ENCODE measurements around the gene IRF4.

Gene IRF4

DNA sequence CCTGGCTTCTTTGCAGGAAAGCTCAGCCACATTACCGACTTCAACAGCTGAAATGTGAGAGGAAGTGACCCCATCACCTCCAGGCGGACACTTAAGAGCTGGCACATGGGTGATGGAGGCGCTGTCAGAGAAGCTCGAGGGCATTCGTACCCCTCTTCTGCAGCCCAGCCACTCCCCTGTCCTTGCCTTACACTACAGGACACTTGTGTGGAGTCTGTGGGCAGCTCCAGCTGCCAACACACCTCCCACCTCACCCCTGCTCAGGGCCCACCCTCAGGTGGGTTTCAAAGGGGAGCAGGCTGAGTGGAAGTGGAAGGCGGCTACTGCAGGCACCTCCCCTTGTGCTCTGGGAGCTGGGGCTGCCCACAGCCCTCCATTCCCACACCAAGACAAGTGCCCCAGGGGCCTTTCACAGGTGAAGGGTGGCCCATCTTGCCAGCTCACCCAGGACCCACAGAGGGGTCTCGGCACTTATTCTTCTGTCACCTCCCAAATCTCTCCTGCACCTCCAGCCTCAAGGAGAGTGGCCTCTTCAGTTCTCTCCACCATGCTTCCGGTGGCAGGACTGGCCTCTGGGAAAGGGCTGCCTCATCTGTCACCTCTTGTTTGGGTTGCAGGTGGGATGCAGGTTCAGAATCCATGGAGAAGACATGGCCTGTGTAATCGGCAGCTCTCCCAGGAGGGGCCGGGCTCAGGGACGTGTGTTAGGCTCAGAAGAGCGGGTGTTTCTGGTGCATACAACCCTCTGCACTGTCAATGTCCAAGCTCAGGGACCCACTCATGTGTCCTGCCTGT is 49.8 kb downstream of the IRF4 start:
- no peak for DNase-seq (ENCODE audit: low read depth)
- TF ChIP-seq, protein P1, sequence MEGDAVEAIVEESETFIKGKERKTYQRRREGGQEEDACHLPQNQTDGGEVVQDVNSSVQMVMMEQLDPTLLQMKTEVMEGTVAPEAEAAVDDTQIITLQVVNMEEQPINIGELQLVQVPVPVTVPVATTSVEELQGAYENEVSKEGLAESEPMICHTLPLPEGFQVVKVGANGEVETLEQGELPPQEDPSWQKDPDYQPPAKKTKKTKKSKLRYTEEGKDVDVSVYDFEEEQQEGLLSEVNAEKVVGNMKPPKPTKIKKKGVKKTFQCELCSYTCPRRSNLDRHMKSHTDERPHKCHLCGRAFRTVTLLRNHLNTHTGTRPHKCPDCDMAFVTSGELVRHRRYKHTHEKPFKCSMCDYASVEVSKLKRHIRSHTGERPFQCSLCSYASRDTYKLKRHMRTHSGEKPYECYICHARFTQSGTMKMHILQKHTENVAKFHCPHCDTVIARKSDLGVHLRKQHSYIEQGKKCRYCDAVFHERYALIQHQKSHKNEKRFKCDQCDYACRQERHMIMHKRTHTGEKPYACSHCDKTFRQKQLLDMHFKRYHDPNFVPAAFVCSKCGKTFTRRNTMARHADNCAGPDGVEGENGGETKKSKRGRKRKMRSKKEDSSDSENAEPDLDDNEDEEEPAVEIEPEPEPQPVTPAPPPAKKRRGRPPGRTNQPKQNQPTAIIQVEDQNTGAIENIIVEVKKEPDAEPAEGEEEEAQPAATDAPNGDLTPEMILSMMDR (IDR thresholded peaks at IDR 0.05; ENCODE audit: low read depth, low read length, missing control alignments), result no peak
- H3K4me3 ChIP-seq (ENCODE audit: low read depth, low read length), result no peak overlapping the region

DNA sequence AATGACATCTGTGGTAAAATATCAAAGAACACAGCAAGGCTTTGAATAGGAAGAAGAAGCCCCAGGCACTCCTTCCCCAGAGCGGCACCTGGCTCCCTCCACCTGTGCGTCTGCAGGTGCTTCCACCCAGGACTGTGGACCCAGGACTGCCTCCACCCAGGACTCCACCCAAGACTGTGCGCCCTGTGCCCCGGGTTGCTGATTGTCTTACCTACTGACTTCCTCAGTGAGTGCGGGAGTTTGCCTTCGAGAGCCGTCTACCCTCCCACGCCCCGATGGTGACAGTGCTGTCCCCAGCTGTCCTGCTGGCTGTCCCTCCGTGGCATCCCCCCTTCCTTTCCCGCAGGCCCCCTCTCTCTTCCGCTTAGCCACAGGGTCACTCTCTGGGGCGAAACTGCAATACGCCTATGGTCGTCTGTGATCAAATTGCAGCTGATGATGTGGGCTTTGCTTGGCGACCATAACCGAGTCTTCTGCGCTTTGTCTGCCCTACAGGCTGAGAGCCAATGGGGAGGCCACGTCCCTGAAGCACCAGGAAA is 52.1 kb downstream of the IRF4 start:
- TF ChIP-seq, protein P1 (IDR thresholded peaks at IDR 0.05; ENCODE audit: low read depth, low read length, missing control alignments), result no peak
- DNase-seq (ENCODE audit: low read depth), result no peak
- H3K4me3 ChIP-seq (ENCODE audit: low read depth, low read length), result no peak overlapping the region

DNA sequence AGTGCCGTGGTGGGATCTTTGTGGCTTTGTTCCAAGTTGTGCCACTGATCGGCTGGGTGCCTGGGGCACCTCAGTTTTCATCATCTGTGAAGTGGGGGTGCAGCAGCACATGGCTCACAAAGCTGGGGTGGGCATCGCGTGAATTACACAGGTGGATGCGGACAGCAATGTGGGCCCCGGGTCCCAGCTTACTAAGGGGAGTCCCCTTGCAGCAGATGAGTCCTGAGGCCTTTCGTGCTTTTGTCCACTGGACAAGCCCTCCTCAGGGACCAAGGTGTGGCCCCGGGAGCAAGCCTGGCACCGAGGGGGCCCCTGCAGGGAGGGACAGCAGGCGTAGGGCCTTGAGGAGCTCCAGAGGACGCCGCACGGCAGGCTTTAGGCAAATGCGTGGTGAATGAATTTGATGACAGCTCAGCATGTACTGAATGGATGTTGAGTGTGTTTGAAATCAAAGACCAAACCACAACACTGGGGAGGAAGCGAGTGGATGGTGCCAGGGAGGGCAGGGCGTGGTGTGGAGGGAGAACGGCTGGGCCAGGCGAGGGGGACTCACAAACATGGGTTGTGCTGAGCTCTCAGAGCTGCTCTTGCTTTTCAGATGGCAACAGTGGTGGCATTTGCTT is 53.2 kb downstream of the IRF4 start:
- no peak for DNase-seq (ENCODE audit: low read depth)
- TF ChIP-seq, protein P1 (IDR thresholded peaks at IDR 0.05; ENCODE audit: low read depth, low read length, missing control alignments), result no peak
- no peak overlapping the region for H3K4me3 ChIP-seq (ENCODE audit: low read depth, low read length)

DNA sequence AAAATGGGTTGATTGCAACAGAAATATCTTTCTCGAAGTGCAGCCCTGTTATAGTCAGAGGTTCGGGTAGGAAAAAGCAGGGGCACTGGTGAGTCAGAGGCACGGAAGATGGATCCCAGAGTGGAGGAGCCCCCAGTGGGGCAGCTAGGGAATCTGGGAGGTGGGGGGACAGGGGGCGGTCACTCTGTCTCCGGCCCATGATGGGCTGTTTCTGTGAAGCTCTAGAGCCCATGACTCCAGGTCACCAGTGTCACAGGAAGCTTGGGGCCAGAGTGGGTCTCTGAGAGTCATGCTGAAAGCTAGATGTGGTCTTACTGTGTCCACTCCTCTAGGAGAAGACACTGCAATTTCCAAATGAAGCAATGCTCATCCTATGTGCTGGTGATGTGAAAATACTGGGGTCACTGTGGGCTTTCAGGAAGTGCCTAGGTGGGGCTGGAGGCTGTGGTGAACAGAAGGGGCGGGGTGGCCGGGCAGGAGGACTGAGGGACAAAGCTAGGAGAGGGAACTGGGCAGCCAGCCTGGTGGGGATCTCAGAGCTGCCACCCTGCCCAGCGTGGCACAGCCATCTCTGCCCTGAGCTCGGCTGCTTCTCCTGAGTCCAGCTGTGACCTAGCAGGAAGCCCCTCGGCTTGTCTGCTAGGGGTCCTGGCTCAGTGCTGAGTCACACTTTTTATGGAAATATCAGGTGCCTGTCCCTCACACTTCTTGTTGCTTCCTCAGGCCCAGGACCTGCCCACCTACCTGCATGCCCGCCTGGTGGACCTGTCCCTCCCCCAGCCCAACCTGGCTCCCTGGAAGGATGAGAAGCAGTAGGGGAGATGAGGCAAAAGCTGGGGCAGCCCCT is 54.2 kb downstream of the IRF4 start:
- H3K4me3 ChIP-seq (ENCODE audit: low read depth, low read length), result no peak overlapping the region
- no peak for DNase-seq (ENCODE audit: low read depth)
- TF ChIP-seq, protein P1 (IDR thresholded peaks at IDR 0.05; ENCODE audit: low read depth, low read length, missing control alignments), result no peak

DNA sequence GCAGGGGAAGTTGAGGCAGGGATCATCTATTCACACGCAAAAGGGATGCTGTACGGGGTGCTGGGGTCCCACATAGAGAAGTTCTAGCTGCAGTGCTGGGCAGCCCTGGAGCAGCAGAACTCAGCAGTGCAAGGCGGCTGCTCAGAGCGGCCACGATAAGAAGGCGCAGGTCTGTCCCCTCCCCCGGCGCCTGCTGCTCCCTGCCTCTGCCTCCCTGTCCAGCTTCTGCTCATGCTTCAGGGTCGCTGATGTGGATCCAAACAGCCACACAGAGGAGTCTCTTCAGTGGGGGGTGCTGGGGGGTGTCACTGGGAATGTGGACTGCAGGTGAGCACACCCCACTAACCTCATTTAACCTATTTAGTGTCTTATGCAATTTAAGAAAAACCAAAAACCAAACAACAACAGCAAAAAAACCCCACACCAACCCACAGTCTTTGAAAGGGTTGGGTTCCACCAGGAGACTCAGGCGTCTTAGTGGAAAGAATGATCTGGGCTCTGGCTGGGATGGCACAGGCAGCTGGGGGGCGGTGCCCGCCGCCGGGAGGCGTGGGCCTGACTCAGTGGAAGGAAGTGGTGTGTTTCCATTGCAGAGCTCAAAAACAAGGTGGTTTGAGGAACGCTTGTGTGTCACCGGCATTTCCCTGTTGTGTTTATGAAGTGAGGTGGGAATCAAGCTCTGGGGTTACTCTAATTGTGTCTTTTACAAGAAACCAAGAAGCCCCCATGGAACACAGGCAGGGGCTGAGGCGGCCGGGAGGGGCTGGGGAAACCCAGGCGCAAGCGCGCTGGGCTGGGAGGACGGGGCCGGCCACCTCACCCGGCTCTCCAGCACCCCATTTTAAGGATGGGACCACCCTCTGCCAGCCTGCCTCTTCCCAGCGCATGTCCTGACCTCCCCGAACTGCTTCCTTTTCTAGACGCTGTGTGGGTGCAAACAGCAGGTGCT is 55.1 kb downstream of the IRF4 start:
- no peak for DNase-seq (ENCODE audit: low read depth)
- H3K4me3 ChIP-seq (ENCODE audit: low read depth, low read length), result no peak overlapping the region
- TF ChIP-seq, protein P1 (IDR thresholded peaks at IDR 0.05; ENCODE audit: low read depth, low read length, missing control alignments), result no peak

All from GM12864 (cell line).